ENCODE results near the gene ATP6V0E1.
"Not testable (repeated sequence)": the region's sequence is repeated elsewhere in the genome, so short reads cannot be mapped to it uniquely, and the experiment has no call there.

ATP6V0E1 gene

GRCh38 chr5:173041881-173042762, 58.6 kb downstream of the ATP6V0E1 start:
- no peak for DNase-seq

DNA sequence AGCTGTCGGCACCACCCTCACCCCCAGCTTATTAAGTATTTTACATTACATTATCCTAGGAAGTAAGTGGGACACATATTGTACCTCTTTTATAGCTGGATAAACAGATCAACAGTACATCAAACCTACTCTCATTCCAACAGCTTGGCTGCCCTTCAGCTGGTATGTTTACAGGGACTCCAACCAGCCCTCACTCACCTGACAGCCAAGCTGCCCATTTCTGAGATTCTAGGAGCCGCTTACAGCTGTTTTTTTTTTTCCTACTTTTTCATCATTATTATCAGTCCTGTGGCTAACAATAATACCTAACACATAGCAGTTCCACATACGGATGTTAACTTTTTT, 59.2 kb downstream of the ATP6V0E1 start:
- no peak for DNase-seq

DNA sequence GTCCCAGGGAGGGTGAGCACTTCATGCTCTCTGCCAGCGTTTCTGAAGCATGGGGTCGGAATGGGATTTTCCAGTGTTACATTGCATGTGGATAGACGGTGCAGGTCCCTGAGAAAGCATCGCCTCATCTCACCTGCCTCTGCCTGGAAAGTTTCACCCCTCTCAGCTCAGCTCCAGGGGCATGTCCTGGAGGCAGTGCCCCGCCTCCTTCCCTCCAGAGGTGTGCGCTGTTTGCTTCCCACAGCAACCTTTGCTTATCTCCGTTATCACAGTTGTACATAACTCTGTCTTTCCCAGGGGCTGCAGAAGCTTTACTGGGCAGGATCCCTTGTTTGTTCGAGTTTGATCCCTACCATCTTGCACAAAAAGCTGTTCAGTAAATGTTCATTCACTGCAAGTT, 61.9 kb downstream of the ATP6V0E1 start:
- no peak for DNase-seq

- DNase-seq, result not testable (repeated sequence)
Observed at GRCh38 chr5:173047096-173047837, 63.7 kb downstream of the ATP6V0E1 start.

DNA sequence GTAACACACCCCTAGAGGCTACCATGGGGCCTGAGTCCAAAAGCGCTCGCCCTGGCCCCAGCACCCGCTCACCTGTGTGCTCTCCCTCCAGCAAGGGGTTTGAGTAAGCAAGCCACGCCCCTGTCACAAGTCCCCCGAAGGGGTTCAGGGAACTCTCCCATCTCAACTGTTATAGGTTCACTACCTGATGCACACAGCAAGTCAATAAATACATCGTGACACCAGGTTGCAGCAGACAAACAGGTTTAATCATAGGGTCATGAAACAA, 64.2 kb downstream of the ATP6V0E1 start:
- DNase-seq, result no peak

GRCh38 chr5:173050791-173051190, 67.2 kb downstream of the ATP6V0E1 start:
- DNase-seq, result no peak

- no peak for DNase-seq
Observed at GRCh38 chr5:173051746-173052145, 68.2 kb downstream of the ATP6V0E1 start.

DNA sequence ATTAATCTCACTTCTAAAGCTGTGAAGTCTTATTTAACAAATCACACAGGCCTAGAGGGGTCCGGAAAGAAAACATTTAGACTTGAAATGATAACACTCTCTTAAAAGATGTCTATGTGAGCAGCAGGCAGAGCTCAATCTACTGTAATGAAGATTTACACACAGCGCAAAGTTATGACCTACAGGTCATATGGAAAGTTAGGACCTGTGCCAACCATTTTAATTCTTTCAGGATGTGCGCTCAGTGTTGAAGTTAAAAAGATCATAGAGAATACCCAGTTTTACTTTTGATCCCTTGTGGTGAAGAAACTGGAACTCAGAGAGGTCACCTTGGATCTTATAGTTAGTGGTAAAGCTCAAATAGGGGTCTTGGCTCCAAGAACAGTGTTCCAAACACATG, 69.5 kb downstream of the ATP6V0E1 start:
- no peak for DNase-seq

DNA sequence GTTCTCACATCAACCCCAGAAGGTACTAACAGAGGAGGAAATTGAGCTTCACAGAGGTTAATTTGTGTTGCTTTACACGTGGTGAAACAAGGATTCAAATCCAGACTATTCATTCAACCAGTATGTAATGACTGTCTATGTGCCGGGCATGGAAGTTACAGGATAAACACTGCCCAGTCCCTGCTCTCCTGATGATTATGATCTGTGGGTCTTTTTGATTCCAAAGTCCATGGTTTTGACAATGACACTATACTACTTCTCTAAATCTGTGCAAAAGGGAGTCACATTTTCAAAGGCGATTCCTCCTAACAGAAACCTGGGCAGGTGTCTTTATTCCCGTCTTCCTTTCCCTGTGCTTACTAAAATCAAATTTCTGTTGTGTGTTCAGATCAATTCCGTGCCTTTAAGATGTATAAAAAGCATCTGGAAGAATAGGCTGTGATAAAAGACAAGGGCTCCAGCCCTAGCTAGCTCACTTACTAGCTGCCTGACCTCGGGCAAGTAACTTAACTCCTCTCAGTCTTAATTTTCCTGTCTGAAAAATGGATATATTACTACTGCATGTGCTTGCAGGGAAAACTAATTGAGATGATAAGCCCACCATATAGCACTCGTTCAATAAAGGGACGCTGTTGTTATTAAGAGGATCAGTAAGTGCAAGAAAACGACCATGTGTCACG, 71.6 kb downstream of the ATP6V0E1 start:
- no peak for DNase-seq

GRCh38 chr5:173055722-173055982, 72.1 kb downstream of the ATP6V0E1 start:
- no peak for DNase-seq

GRCh38 chr5:173055983-173056782, 72.6 kb downstream of the ATP6V0E1 start, which contains the start of gene CREBRF:
Gene CREBRF, plus strand, starts transcription at chr5:173056352. Its CDS starts 24,424 bp downstream, at chr5:173080776.
- peak; percentile 77 for DNase-seq

- DNase-seq, result no peak
Observed at GRCh38 chr5:173056783-173057061, 73.2 kb downstream of the ATP6V0E1 start.

DNA sequence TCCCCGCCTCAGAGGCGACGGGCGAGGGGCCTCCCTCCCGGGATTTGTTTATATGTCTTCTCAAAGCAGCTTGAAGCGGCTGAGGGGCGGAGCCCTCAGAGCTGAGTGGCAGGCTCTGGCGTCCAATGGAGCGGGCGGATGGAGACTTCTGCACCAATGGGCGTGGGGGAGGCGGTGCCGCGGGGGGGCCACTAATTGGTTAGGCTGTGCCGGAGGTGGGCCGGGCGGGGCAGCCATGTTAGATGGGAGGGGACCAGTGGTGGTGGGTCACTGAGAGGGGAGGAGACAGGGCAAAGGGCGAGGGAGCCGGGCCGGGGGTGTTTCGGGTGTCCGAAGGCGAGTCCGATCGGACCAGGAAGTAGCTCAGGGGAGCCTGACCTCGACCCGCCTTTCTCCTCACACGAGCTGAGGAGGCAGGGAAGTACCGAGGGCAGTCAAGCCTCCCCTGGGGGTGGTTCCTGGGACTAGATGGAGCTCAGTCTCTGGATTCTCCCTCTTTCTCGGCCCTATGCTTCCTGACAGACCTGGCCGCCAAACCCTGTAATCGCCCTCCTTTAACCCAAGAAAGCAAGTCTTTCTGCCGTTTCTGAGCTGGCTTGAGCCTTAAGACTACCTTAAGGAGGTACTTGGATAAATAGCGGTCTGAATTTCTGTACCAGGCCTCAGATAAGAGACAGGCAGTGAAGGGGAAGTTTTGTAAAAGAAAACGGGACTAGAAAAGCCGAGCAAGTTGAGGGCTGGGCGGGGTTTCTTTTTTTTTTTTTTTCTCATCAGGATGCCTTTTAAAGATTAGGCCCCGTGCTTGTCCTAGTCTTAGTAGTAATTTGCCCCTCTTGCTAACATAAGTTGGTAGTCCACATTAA, 73.7 kb downstream of the ATP6V0E1 start:
- peak; percentile 80 for DNase-seq

DNA sequence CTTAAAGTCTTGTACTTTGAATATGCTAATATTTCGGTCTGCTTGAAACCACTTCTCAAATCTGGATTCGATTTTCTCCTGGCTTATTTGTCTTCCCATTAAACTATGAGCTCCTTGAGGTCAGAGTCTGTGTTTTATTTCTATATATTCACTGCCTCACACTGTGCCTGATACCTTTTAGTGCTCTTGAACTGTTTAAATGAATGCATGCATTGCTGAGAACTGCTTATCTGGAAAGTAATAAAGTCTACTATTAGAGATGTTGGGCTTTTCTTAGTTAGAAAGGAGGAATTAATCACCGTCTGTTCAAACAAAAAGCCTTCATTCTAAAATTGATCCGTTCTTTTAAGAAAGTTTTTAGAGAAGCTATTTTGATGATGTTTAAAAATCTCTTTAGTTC, 78.6 kb downstream of the ATP6V0E1 start:
- DNase-seq, result no peak

DNA sequence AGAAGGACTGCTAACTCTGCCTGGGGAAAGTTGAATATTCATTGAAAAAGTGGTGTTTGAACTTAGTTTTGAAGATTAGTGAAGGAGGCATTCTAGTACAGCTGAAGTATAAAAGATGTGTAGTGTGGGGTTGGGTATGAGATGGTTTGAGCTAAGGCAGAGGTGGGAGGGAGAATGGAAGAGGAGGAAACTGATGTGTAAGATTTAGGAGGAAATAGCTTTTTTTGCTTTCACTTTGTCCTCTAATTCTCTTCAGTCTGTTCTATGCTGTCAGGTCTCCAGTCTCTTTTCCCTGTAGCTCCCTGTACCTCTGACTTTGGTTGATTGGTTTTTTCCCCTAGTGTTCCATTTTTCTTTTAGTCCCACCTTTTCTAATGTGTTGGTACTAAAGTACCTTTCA, 81.6 kb downstream of the ATP6V0E1 start:
- DNase-seq, result no peak

- no peak for DNase-seq
Observed at GRCh38 chr5:173069671-173070070, 86.1 kb downstream of the ATP6V0E1 start.

DNA sequence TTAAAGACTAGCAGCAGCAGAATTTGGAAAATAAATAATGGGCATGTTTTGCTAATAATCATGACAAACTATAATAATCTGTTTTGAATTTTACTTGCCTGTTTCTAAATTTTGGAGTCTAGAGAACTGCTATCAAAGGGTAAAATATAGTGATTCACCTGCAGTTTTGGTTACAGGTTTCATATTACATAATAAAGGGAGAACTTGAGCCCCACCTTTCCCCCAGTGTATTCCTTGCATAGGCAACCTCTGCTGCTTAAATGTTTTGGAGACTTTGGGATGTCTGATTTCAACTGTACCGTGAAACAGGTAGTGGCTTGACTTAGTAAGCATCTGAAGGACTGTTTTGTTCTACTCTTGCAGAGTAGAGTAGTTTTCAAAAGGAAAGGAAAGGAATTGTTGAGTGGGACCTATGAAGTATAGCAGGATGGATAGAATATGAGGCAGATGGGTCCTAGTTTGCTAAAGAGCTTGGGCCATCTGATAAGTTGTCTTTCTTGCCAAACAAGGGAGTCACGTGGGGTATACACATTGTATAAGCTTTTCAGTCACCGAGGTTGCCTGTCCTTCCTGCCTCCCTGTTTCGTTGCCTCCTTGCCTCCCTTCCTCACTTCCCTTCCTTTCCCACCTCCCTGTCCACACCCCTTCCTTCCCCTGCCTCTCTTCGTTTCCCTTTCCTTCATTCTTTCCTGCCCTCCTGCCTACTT, 91.7 kb downstream of the ATP6V0E1 start:
- DNase-seq, result peak; percentile 73

- DNase-seq, result no peak
Observed at GRCh38 chr5:173075970-173076369, 92.4 kb downstream of the ATP6V0E1 start.

- not testable (repeated sequence) for DNase-seq
Observed at GRCh38 chr5:173076471-173076870, 92.9 kb downstream of the ATP6V0E1 start.

- no peak for DNase-seq
Observed at GRCh38 chr5:173078878-173079277, 95.3 kb downstream of the ATP6V0E1 start.

Measured in NCI-H2171 treated with DMSO at 0.1 percent for 48 hours (cell line).